Progenitor cell of endocrine pancreas (in vitro differentiated cells): ENCODE measurements around the gene PSMD11. TPM values are rescaled to one million over a fixed set of nuclear protein-coding genes. Genes with fewer than 3 reads are reported as not detected.
"Not testable (repeated sequence)": the region's sequence is repeated elsewhere in the genome, so short reads cannot be mapped to it uniquely, and the experiment has no call there.

Source experiments
- DNase-seq: peaks from one replicate; pipeline ENCODE4 v3.0.0; 2021; ENCODE audit warnings: low spot score; ENCODE audit not compliant: unreplicated experiment
- H3K27ac Mint-ChIP-seq: 2 replicates; pipeline ENCODE4 v1.8.0; 2021; ENCODE audit warnings: mild to moderate bottlenecking, moderate library complexity, mixed read lengths
- H3K27me3 Mint-ChIP-seq: 2 replicates; pipeline ENCODE4 v1.8.0; 2021; ENCODE audit warnings: mixed read lengths
- H3K36me3 Mint-ChIP-seq: 2 replicates; pipeline ENCODE4 v1.8.0; 2022; ENCODE audit warnings: mixed read lengths; ENCODE audit not compliant: insufficient read depth
- H3K4me1 Mint-ChIP-seq: 2 replicates; pipeline ENCODE4 v1.8.0; 2021; ENCODE audit warnings: low read depth, mixed read lengths
- H3K4me3 Mint-ChIP-seq: 2 replicates; pipeline ENCODE4 v1.8.0; 2021; ENCODE audit warnings: low read depth, mild to moderate bottlenecking, moderate library complexity, mixed read lengths
- H3K9me3 Mint-ChIP-seq: 2 replicates; pipeline ENCODE4 v1.8.0; 2021; ENCODE audit warnings: low read depth, mixed read lengths
- total RNA-seq: library from RNA; stranded (reverse); gene quantifications from 2 replicates; pipeline ENCODE4 v1.2.1, GENCODE V29; 2021
- TF ChIP-seq, protein P1 (sequence below): fragments of 200-600 bp; sonication (generic); IDR thresholded peaks from one replicate; pipeline ENCODE4 v1.5.0; 2021; ENCODE audit warnings: antibody characterized with exemption, mild to moderate bottlenecking; ENCODE audit not compliant: unreplicated experiment

Gene PSMD11
- total RNA-seq, 1 donor from 2014 or later, result 110 TPM

GRCh38 chr17:32523017-32523680 is 78.8 kb downstream of the PSMD11 start:
- H3K27me3 Mint-ChIP-seq, result no peaks in the 10 kb centered on the region
- no peak for DNase-seq
- no peak overlapping the region for H3K4me3 Mint-ChIP-seq
- H3K36me3 Mint-ChIP-seq, result peaks cover 1% of the 10 kb centered on the region
- peaks cover 14% of the 10 kb centered on the region for H3K4me1 Mint-ChIP-seq
- TF ChIP-seq, protein P1, sequence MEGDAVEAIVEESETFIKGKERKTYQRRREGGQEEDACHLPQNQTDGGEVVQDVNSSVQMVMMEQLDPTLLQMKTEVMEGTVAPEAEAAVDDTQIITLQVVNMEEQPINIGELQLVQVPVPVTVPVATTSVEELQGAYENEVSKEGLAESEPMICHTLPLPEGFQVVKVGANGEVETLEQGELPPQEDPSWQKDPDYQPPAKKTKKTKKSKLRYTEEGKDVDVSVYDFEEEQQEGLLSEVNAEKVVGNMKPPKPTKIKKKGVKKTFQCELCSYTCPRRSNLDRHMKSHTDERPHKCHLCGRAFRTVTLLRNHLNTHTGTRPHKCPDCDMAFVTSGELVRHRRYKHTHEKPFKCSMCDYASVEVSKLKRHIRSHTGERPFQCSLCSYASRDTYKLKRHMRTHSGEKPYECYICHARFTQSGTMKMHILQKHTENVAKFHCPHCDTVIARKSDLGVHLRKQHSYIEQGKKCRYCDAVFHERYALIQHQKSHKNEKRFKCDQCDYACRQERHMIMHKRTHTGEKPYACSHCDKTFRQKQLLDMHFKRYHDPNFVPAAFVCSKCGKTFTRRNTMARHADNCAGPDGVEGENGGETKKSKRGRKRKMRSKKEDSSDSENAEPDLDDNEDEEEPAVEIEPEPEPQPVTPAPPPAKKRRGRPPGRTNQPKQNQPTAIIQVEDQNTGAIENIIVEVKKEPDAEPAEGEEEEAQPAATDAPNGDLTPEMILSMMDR, result no peak
- no peaks in the 10 kb centered on the region for H3K9me3 Mint-ChIP-seq
- no peak overlapping the region for H3K27ac Mint-ChIP-seq

- Mint-ChIP-seq H3K4me1 (peaks cover 12% of the 10 kb centered on the region), H3K27ac (no peak overlapping the region), H3K9me3 (no peaks in the 10 kb centered on the region), H3K4me3 (no peak overlapping the region), H3K27me3 (no peaks in the 10 kb centered on the region), H3K36me3 (peaks cover 1% of the 10 kb centered on the region)
- DNase-seq, result no peak
- TF ChIP-seq, protein P1, result no peak
Observed at GRCh38 chr17:32523827-32524552, 79.7 kb downstream of the PSMD11 start.

GRCh38 chr17:32524553-32524880 is 80.2 kb downstream of the PSMD11 start:
- not testable (repeated sequence) for DNase-seq, H3K27ac Mint-ChIP-seq, H3K9me3 Mint-ChIP-seq, H3K27me3 Mint-ChIP-seq, H3K4me3 Mint-ChIP-seq, H3K36me3 Mint-ChIP-seq
- peaks cover 12% of the 10 kb centered on the region for H3K4me1 Mint-ChIP-seq

- Mint-ChIP-seq H3K4me1 (peaks cover 7% of the 10 kb centered on the region), H3K27me3 (no peaks in the 10 kb centered on the region), H3K27ac (no peak overlapping the region), H3K36me3 (peaks cover 1% of the 10 kb centered on the region), H3K9me3 (no peaks in the 10 kb centered on the region), H3K4me3 (no peak overlapping the region)
- TF ChIP-seq, protein P1, result no peak
- no peak for DNase-seq
Observed at GRCh38 chr17:32525122-32525521, 80.8 kb downstream of the PSMD11 start.

- Mint-ChIP-seq H3K27ac (no peak overlapping the region), H3K4me3 (no peak overlapping the region), H3K27me3 (no peaks in the 10 kb centered on the region), H3K4me1 (no peaks in the 10 kb centered on the region), H3K9me3 (no peaks in the 10 kb centered on the region), H3K36me3 (peaks cover 1% of the 10 kb centered on the region)
- TF ChIP-seq, protein P1, result no peak
- DNase-seq, result no peak
Observed at GRCh38 chr17:32527146-32527545, 82.8 kb downstream of the PSMD11 start.

DNA sequence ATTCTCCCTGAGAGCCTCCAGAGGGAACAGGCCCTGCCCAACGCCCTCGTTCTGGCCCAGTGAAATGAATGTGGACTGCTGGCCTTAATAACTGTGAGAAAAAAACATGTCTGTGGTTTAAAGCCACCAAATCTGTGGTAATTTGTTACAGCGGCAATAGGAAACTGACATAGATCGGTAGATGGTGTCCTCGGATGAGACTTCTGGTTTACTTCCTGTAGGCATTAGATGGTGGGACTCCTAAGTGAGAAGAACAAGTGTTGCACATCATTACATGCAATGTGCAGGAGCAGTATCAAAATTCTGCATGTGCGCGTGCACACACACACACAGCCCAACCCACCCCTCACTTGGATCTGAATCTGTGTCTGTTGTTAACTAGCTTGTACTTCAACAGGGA is 84.5 kb downstream of the PSMD11 start:
- H3K36me3 Mint-ChIP-seq, result peaks cover 7% of the 10 kb centered on the region
- no peaks in the 10 kb centered on the region for H3K9me3 Mint-ChIP-seq
- H3K4me3 Mint-ChIP-seq, result no peak overlapping the region
- DNase-seq, result no peak
- H3K27ac Mint-ChIP-seq, result no peak overlapping the region
- TF ChIP-seq, protein P1, result no peak
- H3K4me1 Mint-ChIP-seq, result no peaks in the 10 kb centered on the region
- no peaks in the 10 kb centered on the region for H3K27me3 Mint-ChIP-seq
